Measurements from ENCODE around the gene PMPCA.
"Not testable (repeated sequence)": the region's sequence is repeated elsewhere in the genome, so short reads cannot be mapped to it uniquely, and the experiment has no call there.

The PMPCA gene

DNA sequence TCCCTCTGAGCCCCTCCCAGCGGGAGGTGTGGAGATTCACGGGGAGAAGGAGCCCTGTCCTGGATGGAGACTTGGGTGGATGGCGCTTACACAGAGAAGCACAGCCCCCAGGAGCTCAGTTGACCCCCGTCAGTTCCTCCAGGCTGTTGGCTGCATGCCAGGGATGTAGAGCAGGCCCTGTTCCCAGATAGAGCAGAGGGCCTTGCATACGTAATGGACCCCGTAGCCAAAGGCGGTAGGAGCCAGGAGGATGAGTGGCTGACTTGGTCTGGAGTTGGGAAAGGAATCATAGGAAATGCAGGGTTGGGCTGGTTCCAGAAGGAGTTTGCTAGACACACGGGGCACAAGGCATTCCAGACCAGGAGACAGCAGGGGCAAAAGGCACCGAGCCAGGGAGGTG, 2.5 kb downstream of the PMPCA start:
- no peak for DNase-seq (ENCODE audit: low spot score)

DNA sequence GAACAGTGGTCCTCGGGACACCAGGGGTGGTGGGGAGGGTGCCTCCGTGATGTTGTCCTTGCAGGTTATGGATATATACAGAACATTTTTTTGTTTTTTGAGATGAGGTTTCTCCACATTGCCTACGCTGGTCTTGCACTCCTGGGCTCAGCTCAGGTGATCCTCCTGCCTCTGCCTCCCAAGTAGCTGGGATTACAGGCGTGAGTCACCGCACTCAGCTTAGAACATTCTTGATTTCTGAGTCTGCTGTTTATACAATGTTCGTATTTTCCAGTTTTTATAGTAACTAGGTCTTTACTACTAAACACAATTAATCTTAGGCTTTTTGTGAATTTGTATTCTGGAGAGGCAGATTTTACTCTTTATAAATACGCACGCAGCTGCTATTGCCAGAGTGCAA, 6.0 kb downstream of the PMPCA start:
- no peak for DNase-seq (ENCODE audit: low spot score)

GRCh38 chr9:136416914-136417313, 6.5 kb downstream of the PMPCA start:
- no peak for DNase-seq (ENCODE audit: low spot score)

- DNase-seq (ENCODE audit: low spot score) = no peak
Observed at GRCh38 chr9:136418182-136419091, 8.0 kb downstream of the PMPCA start.

DNA sequence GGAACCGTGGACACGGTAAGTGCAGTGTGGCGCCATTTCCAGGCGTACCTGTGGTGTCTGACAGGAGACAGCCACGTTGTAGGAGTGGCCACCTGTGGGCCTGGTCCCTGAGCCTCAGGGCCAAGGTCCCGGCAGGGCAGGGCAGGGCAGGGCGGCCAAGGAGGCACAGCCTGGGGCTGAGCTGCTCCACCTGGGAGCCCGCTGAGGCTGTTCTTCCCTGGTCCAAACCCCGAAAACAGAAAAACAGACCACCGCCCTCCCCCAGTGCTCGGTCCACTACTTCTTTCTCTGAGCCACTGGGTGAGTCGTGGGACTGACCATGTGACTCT, 8.6 kb downstream of the PMPCA start:
- no peak for DNase-seq (ENCODE audit: low spot score)

DNA sequence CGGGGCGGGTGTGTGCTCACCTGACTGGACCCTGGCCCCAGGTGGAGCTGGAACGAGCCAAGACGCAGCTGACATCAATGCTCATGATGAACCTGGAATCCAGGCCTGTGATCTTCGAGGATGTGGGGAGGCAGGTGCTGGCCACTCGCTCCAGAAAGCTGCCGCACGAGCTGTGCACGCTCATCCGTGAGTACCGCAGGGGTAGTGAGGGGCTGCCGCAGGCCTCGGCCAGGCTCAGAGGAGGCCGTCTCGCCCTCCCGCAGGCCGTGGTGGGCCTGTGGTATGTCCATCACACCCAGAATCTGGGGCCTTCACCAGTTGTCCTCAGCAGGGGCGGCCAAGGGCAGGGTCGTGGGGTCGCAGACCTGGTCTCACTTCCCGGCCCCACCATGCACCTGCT, 11.3 kb downstream of the PMPCA start:
- DNase-seq (ENCODE audit: low spot score) = no peak

DNA sequence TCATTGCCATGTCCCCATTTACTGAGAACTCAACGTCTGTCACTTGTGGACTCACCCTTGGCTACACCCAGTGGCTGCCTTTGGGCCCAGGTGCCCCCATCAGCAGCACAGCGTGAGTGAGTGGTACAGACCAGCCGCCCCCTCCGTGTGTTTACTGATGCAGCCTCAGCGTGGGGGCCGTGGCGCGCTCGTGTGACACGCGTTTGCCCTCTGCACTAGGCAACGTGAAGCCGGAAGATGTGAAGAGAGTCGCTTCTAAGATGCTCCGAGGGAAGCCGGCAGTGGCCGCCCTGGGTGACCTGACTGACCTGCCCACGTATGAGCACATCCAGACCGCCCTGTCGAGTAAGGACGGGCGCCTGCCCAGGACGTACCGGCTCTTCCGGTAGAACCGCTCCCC, 12.4 kb downstream of the PMPCA start:
- DNase-seq (ENCODE audit: low spot score) = no peak

- DNase-seq (ENCODE audit: low spot score) = no peak
Observed at GRCh38 chr9:136423432-136424146, 13.1 kb downstream of the PMPCA start.

DNA sequence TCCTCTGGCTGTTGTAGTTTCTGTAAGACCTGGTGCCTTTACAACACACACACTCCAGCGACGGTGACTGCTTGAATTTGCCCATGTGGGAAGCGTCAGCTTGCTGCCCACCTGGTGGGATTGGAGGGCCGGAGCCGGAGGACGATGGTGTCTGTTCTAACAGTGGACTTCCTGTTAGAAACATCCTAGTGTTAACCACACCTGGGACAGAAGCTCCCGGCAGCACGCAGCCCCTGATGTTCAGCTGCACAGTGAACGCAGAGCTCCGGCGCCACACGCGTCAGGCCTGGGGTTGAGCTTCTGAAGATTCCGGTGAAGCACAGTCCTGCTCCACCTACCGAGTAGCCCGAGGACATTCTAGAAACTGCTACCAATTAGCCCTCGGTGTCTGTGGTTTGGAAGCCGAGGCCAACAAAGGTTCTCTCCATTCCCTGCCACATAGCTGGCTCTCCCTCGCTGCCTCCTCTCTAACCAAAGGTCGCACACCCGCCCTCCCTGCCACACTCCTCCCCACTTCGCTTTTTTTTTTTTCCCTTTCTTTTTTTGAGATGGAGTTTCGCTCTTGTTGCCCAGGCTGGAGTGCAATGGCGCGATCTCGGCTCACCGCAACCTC, 14.4 kb downstream of the PMPCA start:
- no peak for DNase-seq (ENCODE audit: low spot score)

GRCh38 chr9:136425367-136425766, 14.9 kb downstream of the PMPCA start:
- DNase-seq (ENCODE audit: low spot score) = not testable (repeated sequence)

- DNase-seq (ENCODE audit: low spot score) = no peak
Observed at GRCh38 chr9:136426787-136427186, 16.3 kb downstream of the PMPCA start.

DNA sequence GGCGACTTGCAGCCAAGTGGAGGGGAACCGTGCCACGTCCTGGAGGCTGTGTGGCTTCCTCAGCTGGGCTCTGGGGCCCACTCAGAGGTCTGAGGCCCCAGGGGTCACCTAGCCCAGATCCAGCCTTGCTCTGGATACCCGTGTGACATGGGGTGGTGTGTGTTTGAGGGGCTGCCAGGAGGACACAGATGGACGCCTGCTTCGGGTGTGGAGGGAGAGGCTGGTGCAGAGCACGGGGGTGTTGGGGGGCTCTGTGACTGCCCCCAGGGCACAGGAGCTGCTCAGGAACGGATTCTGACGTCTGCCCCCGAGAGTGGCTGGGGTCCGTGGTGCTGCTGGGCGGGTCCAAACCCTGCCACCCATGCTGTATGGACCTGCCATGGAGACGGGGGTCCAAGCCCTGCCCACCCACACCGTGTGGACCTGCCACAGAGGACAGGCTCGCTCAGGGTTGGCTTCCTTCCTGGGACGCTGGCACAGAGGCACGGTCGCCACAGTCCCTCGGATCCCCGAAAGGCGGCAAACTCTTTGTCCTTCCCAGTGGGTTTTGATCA, 18.7 kb downstream of the PMPCA start:
- DNase-seq (ENCODE audit: low spot score) = no peak

GRCh38 chr9:136429683-136430491, 19.4 kb downstream of the PMPCA start:
- no peak for DNase-seq (ENCODE audit: low spot score)

DNA sequence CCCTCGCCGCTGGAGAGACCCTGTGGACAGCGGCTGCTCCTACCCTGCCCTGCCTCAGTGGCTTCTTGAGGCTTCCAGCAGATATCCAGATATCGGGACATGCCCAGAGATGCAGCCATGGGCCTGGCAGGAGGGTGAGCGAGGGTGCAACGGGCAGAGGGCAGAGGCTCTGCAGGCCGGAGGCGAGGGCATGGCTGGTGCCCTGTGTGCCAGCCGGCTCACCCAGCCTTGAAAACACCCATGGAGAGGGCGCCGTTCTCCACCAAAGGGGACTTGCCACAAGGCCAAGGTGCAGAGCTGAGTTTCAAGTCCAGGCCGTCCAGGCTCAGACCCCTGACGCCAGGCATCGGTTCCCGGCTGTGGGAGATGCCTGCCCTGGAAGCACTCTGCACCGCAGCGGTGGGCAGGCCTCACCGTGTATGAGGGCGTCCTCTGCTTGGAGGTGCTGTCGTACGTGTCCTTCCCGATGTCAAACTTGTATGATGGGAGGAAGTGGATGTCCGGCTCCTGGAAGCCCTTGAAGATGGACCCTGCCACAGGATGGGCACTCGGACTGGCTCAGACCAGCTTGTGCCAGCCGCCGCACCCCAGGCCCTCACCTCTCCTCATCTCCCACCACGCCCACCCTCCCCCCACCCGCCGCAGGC, 20.3 kb downstream of the PMPCA start:
- no peak for DNase-seq (ENCODE audit: low spot score)

GRCh38 chr9:136431782-136432350, 21.4 kb downstream of the PMPCA start:
- no peak for DNase-seq (ENCODE audit: low spot score)

DNA sequence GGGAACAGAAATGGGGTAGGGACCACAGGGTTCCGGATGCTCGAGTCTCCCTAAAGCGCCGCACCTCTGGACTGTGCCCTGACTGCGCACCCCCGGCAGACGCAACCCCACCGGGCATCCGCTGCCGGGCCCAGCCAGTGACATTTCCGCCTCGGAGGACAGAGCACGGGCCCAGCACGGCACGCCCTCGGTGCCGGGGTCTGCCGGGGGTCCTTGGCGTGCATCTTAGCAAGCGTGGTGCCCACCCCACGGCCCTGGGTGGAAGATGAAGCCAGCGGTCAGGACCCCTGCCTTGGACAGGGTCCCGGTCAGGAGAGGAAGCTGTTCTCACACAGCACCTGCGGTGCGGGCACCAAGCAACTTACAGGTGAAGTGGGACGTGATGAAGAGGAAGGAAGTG, 22.1 kb downstream of the PMPCA start:
- no peak for DNase-seq (ENCODE audit: low spot score)

- no peak for DNase-seq (ENCODE audit: low spot score)
Observed at GRCh38 chr9:136433043-136433715, 22.7 kb downstream of the PMPCA start.

GRCh38 chr9:136433849-136434579, 23.6 kb downstream of the PMPCA start:
- DNase-seq (ENCODE audit: low spot score) = no peak

DNA sequence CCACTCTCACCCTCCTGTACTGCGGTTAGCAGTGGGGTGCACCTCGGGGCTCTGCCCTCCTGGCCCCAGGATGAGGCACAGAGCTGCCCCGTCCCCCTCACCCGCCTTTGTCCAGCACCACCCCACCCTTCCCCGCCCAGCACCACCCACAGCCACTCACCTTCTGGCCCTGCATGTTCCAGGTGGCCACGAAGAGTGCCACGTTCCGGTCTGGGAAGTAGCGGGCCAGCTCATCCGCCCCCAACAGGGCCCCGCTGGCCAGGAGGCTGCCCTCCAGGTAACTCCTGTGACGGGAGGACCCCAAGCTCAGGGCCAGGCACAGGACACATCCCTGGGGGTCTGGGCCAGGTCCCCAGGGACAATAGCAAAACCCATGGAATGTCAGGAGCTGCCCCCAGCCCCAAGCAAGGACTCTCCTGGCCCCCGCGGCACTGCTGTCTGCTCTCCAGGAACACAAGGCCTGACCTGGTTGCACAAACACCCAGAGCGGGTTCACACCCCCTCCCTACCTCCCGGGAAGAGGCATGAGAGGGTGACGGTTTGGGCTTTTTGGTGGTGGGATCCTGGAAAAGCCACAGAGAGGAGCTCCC, 24.2 kb downstream of the PMPCA start:
- DNase-seq (ENCODE audit: low spot score) = no peak
